Kasumi-1 (cell line): Measurements from ENCODE around the gene OR13A1.
"Not testable (repeated sequence)": the region's sequence is repeated elsewhere in the genome, so short reads cannot be mapped to it uniquely, and the experiment has no call there.

ENCODE experiments used
- DNase-seq, 2 experiments: peaks; one replicate each; lab custom pipeline; 2025; lab: John Stamatoyannopoulos, UW

The OR13A1 gene, protein sequence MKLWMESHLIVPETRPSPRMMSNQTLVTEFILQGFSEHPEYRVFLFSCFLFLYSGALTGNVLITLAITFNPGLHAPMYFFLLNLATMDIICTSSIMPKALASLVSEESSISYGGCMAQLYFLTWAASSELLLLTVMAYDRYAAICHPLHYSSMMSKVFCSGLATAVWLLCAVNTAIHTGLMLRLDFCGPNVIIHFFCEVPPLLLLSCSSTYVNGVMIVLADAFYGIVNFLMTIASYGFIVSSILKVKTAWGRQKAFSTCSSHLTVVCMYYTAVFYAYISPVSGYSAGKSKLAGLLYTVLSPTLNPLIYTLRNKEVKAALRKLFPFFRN

DNA sequence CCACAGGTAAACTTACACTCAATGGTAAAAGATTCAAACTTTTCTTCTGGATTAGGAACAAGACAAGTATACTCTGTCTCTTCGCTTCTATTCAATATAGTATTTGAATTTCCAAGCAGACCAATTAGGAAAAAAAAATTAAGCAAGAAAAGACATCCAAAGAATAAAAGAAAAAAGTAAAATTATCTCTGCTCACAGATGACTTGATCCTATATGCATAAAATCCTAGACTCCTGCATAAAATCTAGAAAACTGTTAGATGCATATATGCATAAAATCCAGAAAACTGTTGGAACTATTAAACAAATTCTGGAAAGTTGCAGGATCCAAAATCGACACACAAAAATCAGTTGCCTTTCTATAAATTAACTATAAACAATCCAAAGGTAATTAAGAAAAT lies at the start of gene OR13A1:
TSS of gene OR13A1 (minus strand) at position 101 of the 400 bp plus-strand sequence. CDS start 11,186 bp downstream, outside the sequence.
- DNase-seq = no peak

DNA sequence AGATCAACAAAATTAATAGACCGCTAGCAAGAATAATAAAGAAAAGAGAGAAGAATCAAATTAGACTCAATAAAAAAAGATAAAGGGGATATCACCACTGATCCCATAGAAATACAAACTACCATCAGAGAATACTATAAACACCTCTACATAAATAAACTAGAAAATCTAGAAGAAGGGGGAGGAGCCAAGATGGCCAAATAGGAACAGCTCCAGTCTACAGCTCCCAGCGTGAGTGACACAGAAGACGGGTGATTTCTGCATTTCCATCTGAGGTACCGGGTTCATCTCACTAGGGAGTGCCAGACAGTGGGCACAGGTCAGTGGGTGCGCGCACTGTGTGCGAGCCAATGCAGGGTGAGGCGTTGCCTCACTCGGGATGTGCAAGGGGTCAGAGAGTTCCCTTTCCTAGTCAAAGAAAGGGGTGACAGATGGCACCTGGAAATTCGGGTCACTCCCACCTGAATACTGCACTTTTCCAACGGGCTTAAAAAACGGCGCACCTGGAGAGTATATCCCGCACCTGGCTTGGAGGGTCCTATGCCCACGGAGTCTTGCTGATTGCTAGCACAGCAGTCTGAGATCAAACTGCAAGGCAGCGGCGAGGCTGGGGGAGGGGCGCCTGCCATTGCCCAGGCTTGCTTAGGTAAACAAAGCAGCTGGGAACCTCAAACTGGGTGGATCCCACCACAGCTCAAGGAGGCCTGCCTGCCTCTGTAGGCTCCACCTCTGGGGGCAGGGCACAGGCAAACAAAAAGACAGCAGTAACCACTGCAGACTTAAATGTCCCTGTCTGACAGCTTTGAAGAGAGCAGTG lies 46.8 kb upstream of the OR13A1 start:
- DNase-seq = not testable (repeated sequence)

DNA sequence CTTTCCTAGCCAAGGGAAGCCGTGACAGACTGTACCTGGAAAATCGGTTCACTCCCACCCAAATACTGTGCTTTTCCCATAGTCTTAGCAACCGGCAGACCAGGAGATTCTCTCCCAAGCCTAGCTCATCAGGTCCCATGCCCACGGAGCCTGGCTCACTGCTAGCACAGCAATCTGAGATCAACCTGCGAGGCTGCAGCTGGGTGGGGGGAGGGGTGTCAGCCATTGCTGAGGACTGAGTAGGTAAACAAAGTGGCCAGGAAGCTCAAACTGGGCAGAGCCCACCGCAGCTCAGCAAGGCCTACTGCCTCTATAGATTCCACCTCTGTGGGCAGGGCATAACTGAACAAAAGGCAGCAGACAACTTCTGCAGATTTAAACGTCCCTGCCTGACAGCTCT lies 43.6 kb upstream of the OR13A1 start:
- DNase-seq = not testable (repeated sequence)

DNA sequence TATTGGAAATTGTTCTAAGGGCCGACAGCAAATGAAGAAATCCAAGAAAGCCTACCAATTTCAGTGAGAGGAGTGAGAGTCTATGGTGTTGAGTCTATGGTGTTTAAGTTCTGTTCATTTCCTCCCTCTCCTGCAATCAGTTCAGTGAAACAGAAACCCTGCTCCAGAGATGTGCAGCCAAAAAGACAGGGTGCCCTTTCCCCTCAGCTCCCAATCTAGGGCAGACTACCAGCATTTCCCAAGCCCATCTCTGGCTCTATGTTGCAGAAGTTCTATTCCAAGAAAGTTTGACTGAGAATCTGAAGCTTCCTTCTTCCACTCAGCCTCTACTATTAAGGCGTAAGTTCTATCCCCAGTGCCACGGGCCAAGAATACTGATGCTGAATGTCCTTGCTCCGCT lies 40.1 kb upstream of the OR13A1 start:
- DNase-seq = no peak

DNA sequence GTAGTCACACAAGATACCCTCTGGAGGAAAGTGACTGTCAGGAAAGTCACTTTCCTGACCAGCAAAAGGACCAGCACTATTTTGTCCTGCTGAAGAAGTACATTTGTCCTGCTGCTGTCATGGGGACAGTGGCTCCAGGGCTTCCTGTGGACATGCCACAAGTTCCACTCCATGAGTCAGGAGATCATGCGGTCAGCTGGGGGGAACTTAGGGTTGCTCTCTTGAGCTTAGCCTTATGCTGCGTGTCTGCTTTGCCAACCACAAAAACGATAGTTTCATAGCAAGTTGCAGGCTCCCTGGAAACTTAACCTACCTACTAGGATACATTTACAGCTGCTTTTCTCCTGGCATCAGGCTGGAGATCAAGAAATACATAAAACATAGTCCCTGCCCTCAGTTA lies 38.9 kb upstream of the OR13A1 start:
- no peak for DNase-seq

DNA sequence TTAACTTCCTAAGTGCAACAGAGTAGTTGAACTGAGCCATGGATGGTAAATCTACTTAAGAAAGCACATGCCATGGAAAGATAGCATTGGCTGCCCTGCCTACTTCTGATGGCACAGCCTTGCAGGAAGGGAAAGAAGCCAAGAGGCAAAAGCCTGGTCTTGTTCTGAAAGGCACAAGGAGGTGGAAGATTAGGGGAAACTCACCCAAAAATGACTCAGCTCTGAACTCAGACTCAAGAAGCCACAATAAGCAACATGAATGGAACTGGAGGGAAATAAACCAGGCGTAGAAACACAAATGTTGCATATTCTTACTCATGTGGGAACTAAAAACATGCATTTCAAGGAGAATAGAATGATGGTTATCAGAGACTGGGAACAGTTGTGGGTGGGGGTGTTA lies 37.8 kb upstream of the OR13A1 start:
- DNase-seq = no peak

DNA sequence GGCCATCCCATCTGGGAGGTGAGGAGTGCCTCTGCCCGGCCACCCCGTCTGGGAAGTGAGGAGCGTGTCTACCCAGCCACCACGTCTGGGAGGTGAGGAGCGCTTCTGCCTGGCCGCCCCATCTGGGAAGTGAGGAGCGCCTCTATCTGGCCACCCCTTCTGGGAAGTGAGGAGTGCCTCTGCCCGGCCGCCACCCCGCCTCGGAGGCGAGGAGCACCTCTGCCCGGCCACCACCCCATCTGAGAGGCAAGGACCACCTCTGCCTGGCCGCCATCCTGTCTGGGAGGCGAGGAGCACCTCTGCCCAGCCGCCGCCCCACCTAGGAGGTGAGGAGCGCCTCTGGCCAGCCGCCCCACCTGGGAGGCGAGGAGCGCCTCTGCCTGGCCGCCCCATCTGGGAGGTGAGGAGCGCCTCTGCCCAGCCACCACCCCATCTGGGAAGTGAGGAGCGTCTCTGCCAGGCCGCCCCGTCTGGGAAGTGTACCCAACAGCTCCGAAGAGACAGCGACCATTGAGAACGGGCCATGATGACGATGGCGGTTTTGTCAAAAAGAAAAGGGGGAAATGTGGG lies 32.9 kb upstream of the OR13A1 start:
- not testable (repeated sequence) for DNase-seq

DNA sequence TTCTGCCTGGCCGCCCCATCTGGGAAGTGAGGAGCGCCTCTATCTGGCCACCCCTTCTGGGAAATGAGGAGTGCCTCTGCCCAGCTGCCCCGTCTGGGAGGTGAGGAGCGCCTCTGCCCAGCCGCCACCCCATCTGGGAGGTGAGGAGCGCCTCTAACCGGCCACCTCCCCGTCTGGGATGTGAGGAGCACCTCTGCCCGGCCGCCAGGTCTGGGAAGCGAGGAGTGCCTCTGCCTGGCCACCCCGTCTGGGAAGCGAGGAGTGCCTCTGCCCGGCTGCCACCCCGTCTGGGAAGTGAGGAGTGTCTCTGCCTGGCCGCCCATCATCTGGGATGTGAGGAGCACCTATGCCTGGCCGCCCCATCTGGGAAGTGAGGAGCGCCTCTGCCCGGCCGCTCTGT lies 32.1 kb upstream of the OR13A1 start:
- DNase-seq = not testable (repeated sequence)

DNA sequence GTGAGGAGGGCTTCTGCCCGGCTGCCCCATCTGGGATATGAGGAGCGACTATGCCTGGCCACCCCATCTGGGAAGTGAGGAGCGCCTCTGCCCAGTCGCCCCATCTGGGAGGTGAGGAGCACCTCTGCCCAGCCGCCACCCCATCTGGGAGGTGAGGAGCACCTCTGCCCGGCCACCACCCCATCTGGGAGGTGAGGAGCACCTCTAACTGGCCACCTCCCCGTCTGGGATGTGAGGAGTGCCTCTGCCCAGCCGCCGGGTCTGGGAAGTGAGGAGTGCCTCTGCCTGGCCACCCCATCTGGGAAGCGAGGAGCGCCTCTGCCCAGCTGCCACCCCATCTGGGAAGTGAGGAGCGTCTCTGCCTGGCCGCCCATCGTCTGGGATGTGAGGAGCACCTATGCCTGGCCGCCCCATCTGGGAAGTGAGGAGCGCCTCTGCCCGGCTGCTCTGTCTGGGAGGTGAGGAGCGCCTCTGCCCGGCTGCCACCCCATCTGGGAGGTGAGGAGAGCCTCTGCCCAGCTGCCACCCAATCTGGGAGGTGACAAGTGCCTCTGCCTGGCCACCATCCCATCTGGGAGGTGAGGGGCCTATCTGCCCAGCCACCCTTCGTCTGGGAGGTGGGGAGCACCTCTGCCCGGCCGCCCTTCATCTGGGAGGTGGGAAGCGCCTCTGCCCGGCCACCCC lies 31.4 kb upstream of the OR13A1 start:
- DNase-seq = not testable (repeated sequence)

DNA sequence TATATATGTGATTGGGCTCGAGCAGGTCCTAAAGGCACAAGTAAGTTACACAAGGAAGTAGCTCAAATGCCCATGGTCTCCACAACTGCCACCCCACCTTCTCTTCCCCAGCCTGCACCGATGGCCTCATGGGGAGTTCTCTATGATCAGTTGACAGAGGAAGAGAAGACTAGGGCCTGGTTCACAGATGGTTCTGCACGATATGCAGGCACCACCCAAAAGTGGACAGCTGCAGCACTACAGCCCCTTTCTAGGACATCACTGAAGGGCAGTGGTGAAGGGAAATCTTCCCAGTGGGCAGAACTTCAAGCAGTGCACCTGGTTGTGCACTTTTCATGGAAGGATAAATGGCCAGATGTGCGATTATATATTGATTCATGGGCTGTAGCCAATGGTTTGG lies 25.0 kb upstream of the OR13A1 start:
- DNase-seq = not testable (repeated sequence)

DNA sequence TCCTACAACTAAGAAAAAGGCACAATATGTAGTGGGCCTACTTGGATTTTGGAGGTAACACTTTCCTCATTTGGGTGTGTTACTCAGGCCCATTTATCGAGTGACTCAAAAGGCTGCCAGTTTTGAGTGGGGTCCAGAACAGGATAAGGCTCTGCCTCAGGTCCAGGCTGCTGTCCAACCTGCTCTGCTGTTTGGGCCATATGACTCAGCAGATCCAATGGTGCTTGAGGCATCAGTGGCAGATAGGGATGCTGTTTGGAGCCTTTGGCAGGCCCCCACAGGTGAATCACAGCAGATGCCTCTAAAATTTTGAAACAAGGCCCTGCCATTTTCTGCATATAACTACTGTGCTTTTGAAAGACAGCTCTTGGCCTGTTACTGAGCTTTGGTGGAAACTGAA lies 24.5 kb upstream of the OR13A1 start:
- DNase-seq = no peak

DNA sequence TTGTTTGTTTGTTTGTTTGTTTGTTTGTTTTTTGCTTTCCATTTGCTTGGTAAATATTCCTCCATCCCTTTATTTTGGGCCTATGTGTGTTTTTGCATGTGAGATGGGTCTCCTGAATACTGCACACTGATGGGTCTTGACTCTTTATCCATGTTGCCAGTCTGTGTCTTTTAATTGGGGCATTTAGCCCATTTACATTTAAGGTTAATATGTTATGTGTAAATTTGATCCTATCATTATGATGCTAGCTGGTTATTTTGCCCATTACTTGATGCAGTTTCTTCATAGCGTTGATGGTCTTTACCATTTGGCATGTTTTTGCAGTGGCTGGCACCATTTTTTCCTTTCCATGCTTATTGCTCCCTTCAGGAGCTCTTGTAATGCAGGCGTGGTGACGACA lies 16.4 kb upstream of the OR13A1 start:
- DNase-seq = not testable (repeated sequence)

DNA sequence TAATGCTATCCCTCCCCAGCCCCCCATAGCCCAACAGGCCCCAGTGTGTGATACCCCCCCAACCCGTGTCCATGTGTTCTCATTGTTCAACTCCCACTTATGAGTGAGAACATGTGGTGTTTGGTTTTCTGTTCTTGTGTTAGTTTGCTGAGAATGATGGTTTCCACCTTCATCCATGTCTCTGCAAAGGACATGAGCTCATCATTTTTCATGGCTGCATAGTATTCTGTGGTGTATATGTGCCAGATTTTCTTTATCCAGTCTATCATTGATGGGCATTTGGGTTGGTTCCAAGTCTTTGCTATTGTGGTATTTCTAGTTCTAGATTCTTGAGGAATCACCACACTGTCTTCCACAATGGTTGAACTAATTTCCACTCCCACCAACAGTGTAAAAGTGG lies 11.5 kb upstream of the OR13A1 start:
- not testable (repeated sequence) for DNase-seq

DNA sequence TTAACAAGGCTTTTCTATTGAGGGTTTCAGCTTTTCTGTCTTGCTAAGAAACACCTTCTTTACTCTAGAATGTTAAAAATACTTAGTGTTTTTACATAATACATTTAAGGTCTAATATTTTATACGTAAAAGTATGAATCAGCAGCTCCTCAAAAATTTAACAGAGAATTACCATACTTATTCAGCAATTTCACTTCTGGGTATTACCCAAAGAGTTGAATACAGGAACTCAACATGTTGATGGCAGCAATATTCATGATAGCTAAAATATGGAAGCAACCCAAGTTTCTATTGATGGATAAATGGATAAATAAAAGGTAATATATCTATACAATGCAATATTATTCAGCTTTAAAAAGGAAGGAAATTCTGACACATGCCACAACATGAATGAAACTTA lies 9.7 kb upstream of the OR13A1 start:
- DNase-seq = no peak

DNA sequence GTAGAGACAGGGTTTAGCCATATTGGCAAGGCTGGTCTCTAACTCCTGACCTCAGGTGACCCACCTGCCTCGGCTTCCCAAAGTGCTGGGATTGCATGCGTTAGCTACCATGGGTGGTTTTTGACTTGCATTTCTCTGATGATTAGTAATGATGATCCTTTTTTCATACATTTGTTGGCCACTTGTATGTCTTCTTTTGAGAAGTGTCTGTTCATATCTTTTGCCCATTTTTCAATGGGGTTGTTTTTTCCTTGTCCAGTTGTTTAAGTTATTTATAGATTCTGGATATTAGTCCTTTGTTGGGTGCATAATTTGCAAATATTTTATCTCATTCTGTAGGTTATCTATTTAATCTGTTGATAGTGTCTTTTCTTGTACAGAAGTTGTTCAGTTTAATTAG lies 4.3 kb upstream of the OR13A1 start:
- DNase-seq = no peak

DNA sequence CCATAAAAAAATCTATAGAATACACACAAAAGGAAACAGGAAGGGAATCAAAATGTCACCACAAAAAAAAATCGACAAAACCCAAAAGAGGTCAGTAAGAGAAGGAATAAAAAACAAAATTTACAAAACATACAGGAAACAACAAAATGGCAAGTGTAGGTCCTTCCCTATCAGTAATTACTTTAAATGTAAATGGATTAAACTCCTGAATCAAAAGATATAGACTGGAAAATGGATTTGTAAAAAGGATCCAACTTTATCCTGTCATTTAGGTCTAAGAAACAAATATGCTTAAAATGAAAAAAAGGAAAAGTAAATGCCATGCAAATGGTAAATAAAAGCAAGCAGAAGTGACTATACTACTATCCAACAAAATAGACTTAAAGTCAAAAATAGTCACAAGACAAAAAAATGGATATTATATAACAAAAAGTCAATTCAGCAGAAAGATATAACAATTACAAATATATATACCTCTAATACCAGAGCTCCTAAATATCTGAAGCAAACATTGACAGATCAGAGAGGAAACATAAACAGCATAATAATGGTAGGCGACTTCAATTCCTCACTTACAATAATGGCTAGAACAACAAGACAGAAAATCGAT lies 2.0 kb downstream of the OR13A1 start:
- DNase-seq = no peak

DNA sequence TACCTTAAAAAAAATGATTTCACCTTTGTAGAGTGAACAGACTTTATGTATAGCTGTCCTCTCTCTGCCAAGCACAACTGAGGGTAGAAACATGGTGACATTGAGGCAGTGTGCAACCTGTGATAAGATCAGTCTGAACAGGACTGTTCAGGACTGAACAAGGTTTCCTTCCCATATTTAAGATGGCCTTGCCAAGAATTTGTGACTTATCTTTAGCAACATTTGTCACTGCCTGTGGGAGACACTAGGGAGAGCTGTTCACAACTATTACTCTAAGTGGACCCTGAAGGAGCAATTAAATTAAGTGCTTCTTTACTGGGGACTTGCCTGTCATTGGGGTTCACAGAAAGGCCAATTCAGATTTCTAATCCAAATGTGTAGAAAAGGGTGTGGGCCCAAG lies 6.7 kb downstream of the OR13A1 start:
- DNase-seq = peak; percentile 82 to 85

DNA sequence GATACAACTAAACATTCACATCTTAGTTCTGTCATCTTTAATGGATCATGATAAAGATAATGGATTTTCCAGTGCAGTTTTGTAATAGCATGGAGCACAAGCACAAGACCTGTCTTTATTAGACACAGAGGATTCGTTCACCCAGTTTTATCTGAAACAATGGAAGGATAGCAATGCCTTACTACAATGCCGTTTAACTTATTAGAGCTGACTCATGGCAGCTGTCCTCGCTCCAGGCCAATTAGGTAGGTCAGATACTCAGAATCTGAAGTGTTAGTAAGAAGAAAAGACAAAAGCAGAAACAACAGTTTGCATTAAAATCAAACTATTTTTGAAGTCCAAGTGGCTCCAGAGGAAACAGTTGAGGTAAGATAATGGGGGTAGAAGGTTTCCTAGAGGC lies 12.8 kb downstream of the OR13A1 start:
- DNase-seq = no peak

DNA sequence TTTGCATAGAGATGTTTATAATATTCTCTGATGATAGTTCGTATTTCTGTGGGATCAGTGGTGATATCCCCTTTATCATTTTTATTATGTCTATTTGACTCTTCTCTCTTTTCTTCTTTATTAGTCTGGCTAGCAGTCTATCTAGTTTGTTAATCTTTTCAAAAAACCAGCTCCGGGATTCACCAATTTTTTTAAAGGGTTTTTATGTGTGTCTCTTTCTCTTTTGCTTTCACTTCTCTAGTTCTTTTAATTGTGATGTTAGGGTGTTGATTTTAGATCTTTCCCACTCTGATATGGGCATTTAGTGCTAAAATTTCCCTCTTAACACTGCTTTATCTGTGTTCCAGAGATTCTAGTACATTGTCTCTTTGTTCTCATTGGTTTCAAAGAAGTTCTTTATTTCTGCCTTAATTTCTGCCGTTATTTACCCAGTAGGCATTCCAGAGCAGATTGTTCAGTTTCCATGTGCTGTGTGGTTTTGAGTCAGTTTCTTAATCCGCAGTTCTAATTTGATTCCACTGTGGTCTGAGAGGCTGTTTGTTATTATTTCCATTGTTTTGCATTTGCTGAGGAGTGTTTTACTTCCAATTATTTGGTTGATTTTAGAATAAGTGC lies 17.0 kb downstream of the OR13A1 start:
- not testable (repeated sequence) for DNase-seq

DNA sequence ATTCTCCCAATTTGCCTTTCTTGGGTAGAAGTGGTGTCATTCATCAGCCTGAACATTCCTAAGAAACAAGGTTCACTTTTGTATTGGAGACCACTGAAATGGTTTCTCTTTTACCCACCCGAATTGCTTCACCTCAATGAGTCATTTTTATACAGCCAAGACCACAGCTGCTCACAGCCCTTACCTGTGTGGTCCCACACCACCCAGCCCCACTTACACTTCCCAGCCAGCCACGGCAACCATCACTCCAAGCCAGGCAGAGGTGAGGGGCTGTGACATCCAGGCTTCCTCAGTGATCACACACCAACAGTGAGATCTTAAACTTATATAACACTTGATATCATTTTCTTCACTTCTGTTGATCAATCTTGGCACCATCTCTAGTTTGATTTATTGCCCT lies 20.7 kb downstream of the OR13A1 start:
- DNase-seq = no peak

DNA sequence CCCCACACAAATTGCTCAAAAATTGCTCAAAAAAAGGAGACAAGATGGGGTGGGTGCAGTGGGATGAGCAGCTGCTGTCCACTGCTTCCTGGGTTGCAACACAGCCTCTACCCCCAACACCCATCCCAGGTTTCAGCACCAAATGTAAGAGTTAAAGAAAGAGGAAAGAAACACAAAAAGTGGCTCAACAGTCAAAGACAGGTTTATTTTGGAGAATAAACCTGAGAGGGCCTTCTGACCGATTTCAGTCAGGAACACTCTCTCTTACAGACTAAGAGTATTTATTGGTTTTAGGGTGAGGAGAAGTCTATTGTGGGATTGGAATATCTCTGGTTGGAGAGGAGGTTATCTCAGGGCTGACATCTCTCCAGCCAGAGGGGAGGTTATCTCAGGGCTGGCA lies 28.4 kb downstream of the OR13A1 start:
- DNase-seq = no peak

DNA sequence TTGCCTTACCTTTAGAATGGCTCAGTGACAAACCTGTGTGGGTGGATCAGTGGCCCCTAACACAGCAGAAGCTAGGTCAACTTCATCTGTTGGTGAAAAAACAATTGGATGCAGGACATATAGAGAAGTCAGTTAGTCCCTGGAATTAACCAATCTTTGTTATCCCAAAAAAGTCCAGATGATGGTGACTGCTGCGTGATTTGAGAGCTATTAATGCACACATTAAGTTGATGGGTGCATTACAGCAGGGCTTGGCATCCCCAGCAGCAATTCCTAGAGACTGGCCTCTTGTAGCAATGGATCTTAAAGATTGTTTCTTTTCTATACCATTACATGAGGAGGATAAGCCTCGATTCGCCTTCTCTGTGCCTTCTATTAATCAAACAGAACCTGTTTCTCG lies 33.3 kb downstream of the OR13A1 start:
- DNase-seq = no peak
